Non-pigmented ciliary epithelial cell (primary cell): Measurements from ENCODE around the gene ZP3.
"Not testable (repeated sequence)": the region's sequence is repeated elsewhere in the genome, so short reads cannot be mapped to it uniquely, and the experiment has no call there.

Experiments used
- DNase-seq: peaks from one replicate; pipeline ENCODE4 v3.0.0-alpha.2; 2010; ENCODE audit warnings: low read depth

The ZP3 gene

GRCh38 chr7:76442664-76443446 is 18.1 kb downstream of the ZP3 start:
- DNase-seq, result not testable (repeated sequence)

DNA sequence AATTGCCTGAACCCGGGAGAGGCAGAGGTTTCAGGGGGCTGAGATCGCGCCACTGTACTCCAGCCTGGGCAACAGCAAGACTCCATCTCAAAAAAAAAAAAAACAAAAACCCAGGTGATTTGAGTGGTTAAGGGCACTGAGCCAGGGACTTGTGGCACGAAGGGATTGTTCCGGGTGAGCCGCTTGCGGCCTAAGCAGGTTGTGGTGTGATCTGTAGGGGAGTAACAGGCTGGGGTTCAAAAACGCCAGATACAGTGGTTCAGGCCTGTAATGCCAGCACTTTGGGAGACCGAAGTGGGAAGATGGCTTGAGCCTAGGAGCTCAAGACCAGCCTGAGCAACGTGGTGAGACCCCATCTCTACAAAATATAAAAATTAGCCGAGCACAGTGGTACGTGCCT is 19.1 kb downstream of the ZP3 start:
- not testable (repeated sequence) for DNase-seq

DNA sequence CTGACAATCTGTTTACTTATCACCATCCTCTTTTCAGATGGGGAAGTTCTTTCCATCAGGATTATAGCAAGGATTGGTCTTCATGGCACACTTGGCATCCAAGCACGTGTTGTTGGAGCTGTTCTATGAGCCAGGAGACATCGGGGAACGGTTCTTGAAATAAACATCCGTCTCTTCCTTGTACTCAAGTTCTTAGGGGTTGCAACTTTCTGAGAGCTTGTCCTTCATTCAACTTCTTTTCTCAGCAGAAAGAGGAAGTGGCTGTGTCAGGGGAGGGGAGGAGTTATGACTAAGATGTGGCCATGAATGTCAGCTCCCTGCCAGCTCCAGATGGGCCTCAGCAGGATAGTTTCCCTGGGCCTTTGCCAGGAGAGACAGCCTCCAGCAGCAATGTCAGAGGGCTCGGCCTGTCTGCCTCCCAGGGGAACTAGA is 20.8 kb downstream of the ZP3 start:
- DNase-seq, result not testable (repeated sequence)

DNA sequence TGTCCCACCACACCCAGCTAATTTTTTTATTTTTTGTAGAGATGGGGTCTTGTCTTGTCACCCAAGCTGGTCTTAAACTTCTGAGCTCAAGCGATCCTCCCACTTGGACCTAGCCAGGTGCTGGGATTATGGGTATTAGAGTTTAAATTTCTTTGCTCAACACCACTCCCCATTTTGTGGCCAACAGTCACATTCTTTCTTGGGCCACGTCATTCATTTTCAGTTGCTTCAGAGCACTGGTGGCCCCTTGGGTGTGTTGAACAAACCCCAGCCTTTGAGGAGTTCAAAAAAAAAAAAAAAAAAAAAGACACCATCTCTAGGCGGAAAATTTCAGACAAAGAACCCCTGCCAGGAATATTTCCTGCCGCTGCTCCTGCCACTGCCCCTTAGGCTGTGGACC is 32.3 kb downstream of the ZP3 start:
- not testable (repeated sequence) for DNase-seq

DNA sequence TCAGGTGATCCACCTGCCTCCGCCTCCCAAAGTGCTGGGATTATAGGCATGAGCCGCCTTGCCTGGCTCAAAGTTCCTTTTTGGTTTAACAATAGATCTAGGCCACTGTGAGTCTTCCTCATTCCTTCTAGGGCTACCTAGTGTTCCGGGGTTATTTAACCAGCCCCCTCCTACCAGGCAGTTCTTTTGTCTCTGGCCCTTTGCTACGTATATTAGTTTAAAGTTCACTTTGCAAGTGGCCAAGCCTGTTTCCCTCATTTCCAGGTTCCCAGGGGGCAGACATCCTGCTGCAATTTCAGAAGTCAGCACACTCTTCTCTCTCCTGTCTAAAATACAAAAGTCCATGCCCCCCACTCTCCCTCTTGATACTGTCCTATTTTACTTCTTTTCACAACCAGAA is 33.8 kb downstream of the ZP3 start:
- DNase-seq, result not testable (repeated sequence)

- not testable (repeated sequence) for DNase-seq
These were observed 36.0 kb downstream of the ZP3 start for GRCh38 chr7:76460767-76461166.

DNA sequence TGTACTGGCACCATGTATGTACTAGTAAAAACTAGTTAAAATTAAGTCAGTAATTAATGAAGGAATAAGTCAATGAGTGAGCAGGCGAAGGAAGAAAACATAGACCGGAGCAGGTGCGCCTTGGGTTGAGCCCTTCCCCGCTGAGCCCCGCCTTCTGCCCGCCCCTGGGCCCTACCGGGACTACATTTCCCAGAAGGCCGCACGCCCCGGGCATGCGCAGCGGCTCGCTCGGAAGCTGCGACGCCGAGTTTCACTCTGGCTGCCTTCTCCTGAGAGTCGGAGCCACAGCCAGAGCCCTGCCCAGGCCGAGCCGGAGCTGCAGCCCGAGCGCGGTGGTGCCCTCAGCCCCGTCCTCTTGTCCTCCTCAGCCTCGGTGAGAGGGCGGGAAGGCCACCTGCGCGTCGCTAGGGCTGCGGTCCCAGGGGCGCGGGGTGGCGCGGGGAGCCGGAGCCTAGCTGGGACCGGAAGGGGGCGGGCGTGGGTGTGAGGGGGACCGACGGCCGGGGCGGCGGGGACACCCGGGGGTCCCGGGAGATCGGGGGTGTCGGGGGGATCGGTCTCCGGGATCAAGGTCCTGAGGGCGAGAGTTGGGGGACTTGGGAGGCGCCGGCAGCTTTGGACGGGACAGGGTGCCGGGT is 36.8 kb downstream of the ZP3 start, which contains the start of gene DTX2:
Gene DTX2, plus strand, starts transcription at position 246 of the 638 bp plus-strand sequence. CDS start 18,801 bp downstream, outside the sequence.
- not testable (repeated sequence) for DNase-seq

DNA sequence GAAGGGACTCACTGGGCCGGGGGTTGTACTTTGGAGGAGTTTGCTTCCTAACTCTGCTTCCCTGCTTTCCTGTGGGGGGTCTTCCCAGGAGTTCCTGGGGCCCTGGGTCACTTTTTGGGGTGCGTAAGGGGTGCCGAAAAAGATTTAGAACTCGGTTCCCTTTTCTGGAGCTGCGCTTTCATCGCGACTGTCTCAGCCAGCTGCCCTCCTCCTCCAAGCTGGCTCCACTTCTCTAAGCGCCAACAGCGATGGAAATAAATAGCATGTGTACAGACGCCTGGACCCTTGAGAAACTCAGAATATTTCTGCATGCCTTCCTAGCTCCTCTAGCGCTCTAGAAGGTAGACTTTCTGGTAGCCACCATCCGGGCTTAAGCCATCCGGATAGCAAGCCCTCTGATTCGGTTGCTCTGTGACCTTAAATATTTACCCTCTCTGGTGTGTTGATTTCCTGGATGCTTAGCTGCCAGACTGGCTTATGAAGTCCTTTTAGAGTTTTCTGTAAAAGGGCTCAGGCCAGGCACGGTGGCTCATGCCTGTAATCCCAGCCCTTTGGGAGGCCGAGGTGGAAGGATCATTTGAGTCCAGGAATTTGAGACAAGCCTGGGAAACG is 37.6 kb downstream of the ZP3 start:
- DNase-seq, result not testable (repeated sequence)

- DNase-seq, result not testable (repeated sequence)
These were observed 40.2 kb downstream of the ZP3 start for GRCh38 chr7:76464959-76465358.

GRCh38 chr7:76465950-76466349 is 41.2 kb downstream of the ZP3 start:
- DNase-seq, result not testable (repeated sequence)

DNA sequence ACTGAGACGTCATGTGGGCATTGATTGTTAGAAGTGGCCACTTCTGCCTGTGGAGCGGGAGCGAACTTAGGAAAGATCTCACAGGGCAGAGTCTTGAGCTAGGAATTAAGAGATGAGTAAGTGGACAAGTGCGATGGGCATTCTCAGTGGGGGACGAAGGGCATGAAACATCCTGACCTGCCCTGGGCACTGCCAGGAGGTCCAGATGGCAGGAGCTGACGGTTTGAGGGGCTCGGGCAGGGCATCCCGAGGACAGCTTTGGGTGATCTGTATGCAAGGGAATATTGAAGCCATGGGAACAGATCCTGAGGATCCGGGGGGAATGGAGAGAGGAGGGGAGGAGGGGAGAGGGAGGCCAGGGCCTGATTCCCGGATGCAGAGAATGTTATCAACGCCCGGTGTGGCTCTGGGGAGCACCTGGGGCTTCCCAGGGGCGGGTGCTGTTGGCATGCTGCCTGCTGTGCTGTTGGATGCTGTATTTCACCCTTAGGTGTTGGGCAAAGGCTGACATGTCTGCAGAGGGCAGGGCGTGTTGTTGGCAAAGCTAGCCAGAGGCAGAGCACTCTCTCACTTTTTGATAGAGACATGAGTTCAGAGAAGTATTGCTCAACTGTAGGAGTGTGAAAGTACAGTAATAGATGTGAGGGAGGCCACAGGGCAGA is 43.1 kb downstream of the ZP3 start:
- DNase-seq, result not testable (repeated sequence)

GRCh38 chr7:76471556-76472221 is 46.9 kb downstream of the ZP3 start:
- not testable (repeated sequence) for DNase-seq

- not testable (repeated sequence) for DNase-seq
These were observed 48.3 kb downstream of the ZP3 start for GRCh38 chr7:76473097-76473496.

- DNase-seq, result not testable (repeated sequence)
These were observed 51.5 kb downstream of the ZP3 start for GRCh38 chr7:76476280-76476679.

DNA sequence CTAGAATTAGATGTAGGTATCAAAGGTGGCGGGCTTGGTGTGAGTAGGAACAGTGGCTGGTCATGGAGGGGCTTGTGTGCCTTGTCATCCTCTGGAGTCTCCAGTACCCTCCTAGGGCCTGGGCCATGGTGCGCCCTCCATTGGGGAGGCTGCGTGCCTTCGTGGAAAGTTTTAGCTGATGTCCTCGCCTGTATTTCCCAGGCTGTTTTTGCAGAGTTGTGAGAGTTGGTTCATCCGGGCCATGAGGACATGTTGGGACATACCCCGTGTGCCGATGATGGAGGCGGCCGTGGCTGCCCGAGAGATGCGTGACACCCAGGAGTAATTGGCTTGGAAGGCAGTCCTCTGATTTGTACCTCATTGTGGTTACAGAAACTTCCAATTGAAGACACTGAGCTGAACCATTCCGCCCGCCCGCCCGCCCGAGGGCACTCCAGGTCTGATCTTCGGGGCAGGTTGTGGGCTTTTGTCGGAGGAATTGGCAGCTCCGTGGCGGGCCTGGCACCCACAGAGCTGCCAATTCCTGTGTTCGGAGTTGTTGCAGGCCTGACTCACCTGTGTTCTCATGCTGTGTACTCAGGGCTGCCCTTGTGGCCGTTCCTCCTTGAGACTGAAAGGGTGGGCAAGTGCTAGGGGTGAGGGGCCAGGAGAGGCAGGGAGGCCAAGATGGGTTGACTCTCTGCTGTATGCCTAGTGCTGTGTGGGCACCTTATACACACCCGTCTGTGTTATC is 52.2 kb downstream of the ZP3 start:
- DNase-seq, result not testable (repeated sequence)

DNA sequence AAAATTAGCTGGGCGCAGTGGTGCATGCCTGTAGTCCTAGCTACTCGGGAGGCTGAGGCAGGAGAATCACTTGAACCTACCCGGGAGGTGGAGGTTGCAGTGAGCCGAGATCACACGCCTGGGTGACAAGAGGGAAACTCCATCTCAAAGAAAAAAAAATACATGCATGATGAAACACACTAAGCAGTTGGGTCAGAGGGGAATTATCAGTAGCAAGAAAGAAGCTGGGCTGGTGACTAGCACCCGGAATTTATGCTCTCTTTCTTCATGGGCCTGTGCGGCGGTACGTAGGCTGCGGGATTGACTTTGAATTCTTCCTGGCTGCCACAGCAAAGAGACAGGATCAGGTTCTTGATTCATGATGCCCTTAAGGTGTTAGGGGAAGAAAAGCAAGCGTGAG is 54.9 kb downstream of the ZP3 start:
- not testable (repeated sequence) for DNase-seq

DNA sequence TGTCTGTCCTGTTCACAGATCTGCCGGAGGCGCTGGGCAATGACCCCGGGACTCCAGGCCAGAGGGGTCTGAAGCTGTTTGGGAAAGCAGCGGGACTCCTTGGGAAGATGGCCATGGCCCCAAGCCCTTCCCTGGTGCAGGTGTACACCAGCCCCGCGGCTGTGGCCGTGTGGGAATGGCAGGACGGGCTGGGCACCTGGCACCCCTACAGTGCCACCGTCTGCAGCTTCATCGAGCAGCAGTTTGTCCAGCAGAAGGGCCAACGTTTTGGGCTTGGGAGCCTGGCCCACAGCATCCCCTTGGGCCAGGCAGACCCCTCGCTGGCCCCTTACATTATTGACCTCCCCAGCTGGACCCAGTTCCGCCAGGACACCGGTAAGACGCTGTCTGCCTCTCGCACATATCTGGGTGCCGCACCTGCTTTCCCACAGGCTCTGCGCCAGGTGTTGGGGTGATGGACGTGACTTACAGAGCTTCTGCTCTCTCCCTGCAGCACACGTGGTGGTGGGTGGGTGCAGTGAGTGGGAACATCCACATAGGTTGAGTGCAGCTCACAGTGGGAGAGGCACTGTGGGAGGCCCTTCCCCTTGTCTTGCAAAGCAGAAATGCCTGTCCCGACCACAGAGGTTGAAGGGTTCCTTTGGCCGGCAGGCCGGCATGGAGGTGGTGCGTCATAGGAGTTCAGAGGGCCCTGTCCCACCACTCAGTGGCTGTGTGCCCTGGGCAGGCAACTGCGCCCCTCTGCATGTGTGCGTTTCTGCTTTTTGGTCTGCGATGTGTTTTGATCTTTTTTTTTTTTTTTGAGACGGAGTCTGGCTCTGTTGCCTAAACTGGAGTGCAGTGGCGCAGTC is 55.9 kb downstream of the ZP3 start:
- DNase-seq, result not testable (repeated sequence)

GRCh38 chr7:76482660-76483059 is 57.9 kb downstream of the ZP3 start:
- not testable (repeated sequence) for DNase-seq

DNA sequence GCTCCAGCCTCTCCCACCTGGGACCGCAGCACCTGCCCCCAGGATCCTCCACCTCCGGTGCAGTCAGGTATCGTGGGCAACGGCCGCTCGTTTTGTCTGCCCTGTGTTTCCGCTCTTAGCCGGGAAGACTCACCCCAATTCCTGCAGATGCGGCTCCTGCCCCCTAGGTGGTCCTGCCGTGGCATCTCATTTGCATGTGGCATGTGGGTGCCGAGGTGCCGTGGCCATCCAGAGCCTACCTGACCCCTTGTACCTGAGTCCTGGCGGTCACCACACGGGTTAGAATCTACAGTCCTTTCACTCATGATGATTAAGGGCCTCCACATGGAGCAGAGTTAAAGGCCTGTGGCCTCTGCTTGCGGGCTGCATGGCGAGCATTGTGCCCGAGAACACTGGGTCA is 58.3 kb downstream of the ZP3 start:
- not testable (repeated sequence) for DNase-seq

GRCh38 chr7:76484456-76484855 is 59.7 kb downstream of the ZP3 start:
- DNase-seq, result not testable (repeated sequence)
